ENCODE data around the gene RAD54L.
"Not testable (repeated sequence)": the region's sequence is repeated elsewhere in the genome, so short reads cannot be mapped to it uniquely, and the experiment has no call there.

RAD54L gene

GRCh38 chr1:46285730-46286477 lies 38.3 kb downstream of the RAD54L start:
- no peak for DNase-seq (ENCODE audit: low read depth)

- no peak for DNase-seq (ENCODE audit: low read depth)
Measured at GRCh38 chr1:46288485-46289133, 41.0 kb downstream of the RAD54L start.

- no peak for DNase-seq (ENCODE audit: low read depth)
Measured at GRCh38 chr1:46289134-46289494, 41.6 kb downstream of the RAD54L start.

DNA sequence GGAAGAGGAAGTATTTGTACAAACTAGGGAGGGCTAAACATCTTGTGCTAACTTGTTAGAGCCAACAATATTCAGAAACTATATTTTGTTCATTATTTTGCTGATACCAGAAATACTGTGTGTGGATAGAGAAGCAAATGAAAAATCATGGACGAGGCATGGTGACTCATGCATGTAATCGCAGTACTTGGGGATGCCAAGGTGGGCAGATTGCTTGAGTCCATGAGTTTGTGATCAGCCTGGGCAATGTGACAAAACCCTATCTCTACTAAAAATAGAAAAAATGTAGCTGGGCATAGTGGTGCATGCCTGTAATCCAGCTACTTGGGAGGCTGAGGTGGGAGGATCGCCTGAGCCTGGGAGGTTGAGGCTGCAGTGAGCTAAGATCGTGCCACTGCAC lies 42.4 kb downstream of the RAD54L start:
- DNase-seq (ENCODE audit: low read depth), result no peak

DNA sequence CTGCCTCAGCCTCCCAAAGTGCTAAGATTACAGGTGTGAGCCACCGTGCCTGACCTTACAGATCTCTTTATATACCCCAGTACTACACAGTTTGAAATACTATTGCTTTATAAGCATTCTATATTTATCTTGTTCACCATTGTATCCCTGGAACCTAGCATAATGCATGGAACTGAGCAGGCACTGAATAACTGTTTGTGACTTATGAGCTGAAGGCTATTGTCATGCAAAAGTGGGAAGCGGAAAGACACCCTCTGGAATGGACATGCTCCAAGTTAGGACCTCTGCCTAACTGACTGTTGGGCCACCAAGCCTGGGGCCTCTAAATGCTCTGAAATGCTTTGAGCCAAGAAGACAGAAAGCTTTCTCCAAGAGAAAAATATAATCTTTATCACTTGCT lies 47.7 kb downstream of the RAD54L start:
- DNase-seq (ENCODE audit: low read depth), result no peak

- DNase-seq (ENCODE audit: low read depth), result no peak
Measured at GRCh38 chr1:46298387-46298786, 50.8 kb downstream of the RAD54L start.

- no peak for DNase-seq (ENCODE audit: low read depth)
Measured at GRCh38 chr1:46300673-46301405, 53.3 kb downstream of the RAD54L start.

GRCh38 chr1:46301406-46301807 lies 53.8 kb downstream of the RAD54L start:
- peak; percentile 51 for DNase-seq (ENCODE audit: low read depth)

DNA sequence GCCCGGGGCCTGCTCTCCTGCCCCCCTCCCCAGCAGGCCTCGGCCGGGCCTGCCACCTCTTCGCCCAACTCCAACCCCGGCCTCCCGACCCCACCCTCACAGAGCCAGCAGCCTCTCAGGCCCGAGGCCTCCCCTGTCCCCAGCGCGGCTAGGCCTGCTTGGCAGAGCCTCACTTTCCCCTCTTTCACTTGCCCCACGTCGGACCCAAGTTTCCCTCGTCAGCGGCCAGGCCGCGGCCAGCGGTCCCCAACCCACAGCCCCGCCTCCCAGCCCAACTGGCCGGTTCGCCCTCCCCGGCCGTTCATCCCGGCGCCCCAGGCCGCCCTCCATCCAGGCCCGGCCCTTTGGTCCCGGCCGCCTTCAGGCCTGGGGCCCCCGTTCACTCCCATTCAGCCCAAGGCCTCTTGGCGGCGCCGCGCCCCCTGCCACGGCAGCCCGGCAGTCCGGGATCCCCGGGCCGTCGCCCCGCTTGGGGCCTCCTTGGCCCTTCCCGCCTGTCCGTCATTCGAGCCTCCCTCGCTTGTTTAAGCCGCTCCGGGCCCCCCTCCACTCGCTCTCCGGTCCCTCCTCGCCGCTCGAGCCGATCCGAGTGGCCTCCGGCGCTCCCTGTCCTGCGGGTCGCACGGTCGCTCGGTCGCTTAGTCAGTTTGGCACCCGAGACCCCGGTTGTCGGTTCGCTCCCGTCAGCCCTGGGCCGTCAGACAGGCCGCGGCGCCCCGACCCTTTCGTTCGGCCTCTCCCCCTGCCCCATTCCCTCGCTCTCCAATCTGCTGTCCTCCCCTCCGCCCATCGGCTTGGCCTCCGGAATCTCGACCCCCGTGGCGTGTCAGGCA lies 54.5 kb downstream of the RAD54L start:
- DNase-seq (ENCODE audit: low read depth), result no peak

DNA sequence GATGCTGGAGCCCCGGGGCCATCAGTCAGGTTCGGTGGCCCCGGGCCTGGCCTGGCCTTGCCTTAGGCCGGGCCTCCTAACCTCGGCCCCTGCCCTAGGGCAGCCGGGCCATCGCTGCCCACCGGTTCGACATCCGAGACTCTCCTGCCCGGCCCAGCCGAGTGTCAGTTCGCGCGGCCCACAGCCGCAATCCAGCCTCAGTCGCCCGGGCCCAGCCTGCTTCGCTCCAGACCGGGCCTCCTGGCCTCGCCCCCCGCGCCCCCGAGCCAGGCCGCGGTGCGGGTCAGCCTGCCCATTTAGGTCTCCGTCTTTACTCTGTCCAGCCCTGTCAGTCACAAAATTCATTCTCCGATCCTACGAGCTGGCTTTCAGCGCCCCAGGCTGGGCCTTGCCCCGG lies 55.1 kb downstream of the RAD54L start:
- no peak for DNase-seq (ENCODE audit: low read depth)

DNA sequence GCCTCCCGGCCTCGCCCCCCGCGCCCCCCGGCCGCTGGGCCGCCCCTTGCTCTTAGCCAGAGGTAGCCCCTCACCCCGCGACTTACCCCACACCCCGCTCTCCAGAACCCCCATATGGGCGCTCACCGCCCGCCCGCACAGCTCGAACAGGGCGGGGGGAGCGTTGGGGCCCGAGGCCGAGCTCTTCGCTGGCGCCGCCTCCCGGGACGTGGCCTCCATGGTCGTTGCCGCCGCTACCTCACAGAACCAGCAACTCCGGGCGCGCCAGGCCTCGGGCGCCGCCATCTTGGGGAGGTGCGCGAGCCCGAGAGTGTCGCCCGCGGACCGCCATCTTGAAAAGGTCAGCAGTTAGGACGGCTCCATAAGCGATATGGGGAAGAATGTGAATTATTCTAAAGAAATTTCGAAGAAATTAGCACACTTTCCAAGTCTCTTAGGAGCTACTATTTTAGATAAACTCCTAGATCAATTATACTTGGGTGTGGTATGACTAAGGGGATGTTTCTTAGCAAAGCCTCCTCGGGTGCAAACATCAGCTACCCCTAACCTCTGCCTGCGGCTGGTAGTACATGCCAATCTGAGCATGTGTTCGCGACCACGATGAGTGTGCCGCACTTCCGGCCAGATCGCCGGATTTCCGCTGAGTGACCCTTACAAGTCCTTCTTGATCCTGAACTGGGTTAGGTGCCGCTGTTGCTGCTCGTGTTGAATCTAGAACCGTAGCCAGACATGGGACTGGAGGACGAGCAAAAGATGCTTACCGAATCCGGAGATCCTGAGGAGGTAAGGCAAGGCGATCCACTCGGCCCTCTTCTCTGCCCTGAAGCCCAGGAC lies 55.7 kb downstream of the RAD54L start, which contains the start of the genes LRRC41 and UQCRH:
Gene LRRC41, minus strand, starts transcription at position 579 of the 834 bp plus-strand sequence. Its CDS starts 294 bp downstream, at position 285.
Gene UQCRH, plus strand, starts transcription at position 661 of the 834 bp plus-strand sequence. Its CDS starts 69 bp downstream, at position 730.
- DNase-seq (ENCODE audit: low read depth), result peak; percentile 99

DNA sequence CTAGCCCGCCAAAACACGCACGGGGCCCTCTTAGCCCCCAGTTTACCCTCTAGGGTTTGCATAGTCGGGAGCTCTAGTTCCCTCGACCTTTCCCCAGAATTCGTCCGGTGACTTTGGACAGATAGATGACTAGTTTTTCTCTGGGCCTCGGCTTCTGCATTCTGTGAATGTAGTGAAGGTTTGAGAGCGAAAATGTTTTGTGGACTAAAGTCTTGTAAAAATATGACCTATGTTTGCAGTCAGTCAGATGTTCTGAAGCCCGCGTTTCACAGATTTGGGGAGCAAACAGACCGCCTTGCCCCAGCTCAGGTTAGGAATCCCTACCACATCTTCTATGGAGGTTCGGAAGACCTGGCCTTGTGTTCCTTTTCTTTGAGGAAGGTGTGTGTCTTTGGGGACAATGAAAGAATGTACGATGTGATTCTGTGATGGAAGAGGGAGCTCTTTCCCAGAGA lies 56.3 kb downstream of the RAD54L start:
- no peak for DNase-seq (ENCODE audit: low read depth)

DNA sequence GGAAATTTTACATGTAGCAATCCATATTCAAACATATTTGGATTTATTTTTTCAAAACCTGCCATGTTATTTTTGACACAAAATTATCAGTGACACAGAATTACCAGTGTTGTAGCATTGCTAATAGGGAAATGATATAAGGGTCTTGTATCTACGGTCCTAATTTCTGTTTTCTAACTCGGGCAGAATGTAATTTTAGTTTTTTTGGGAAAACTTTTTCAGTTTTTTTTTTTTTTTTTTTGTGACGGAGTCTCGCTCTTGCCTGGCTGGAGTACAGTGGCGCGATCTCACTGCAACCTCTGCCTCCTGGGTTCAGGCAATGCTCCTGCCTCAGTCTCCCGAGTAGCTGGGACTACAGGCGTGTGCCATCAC lies 58.6 kb downstream of the RAD54L start:
- DNase-seq (ENCODE audit: low read depth), result no peak

- no peak for DNase-seq (ENCODE audit: low read depth)
Measured at GRCh38 chr1:46309401-46310159, 62.0 kb downstream of the RAD54L start.

DNA sequence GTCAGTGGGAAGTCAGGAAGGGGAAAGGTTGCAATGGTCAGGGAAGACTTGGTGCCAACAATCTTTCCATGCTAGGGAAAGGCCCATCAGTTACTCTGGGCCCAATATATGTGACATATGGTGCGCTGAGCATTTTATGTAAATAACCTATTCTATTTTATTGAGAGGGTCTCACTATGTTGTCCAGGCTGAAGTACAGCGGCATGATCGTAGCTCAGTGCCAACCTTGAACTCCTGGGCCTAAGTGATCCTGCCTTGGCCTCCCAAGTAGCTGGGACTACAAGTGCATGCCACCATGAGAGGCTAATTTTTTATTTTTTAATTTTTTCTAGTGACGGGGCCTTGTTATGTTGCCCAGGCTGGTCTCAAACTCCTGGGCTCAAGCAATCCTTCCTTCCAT lies 62.8 kb downstream of the RAD54L start:
- DNase-seq (ENCODE audit: low read depth), result no peak

- no peak for DNase-seq (ENCODE audit: low read depth)
Measured at GRCh38 chr1:46315669-46316403, 68.3 kb downstream of the RAD54L start.

DNA sequence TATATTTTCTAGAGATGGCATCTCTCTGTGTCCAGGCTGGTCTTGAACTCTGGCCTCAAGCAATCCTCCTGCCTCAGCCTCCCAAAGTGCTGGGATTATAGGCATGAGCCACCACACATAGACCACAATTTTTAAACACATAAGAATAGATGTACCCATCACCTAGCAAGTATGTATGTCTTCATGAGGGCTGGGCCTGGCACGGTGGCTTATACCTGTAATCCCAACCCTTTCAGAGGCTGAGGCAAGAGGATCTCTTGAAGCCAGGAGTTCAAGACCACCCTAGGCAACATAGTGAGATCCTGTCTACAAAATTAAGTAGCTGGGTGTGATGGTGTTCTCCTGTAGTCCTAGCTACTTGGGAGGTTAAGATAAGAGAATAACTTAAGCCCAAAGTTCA lies 69.8 kb downstream of the RAD54L start:
- no peak for DNase-seq (ENCODE audit: low read depth)

DNA sequence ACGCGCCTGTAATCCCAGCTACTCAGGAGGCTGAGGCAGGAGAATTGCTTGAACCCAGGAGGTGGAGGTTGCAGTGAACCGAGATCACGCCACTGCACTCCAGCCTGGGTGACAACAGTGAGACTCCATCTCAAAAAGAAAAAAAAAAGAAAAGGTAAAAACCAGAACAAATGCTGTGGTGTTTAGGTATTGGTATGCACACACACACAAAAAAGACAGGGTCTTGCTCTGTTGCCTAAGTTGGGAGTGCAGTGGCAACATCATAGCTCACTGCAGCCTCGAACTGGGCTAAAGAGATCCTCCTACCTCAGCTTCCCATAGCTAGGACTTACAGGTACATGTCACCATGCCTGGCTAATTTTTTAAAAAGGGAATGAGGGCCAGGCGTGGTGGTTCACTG lies 71.7 kb downstream of the RAD54L start:
- DNase-seq (ENCODE audit: low read depth), result not testable (repeated sequence)

All from CMK (cell line).